HepG2 (cell line): ENCODE results near the gene PTRHD1. TPM values are rescaled to one million over a fixed set of nuclear protein-coding genes. Genes with fewer than 3 reads are reported as not detected.

ENCODE experiments used
- ADNP ChIP-seq: sonication (generic); formaldehyde crosslinking; IDR thresholded peaks from 2 replicates; pipeline ENCODE4 v1.4.0; 2020; ENCODE audit warnings: missing genetic modification reagents
- DNMT3B ChIP-seq: conservative IDR thresholded peaks from 2 replicates; pipeline ENCODE4 v1.6.1; 2016; ENCODE audit warnings: missing biosample characterization, control low read depth
- GATAD2A ChIP-seq: IDR thresholded peaks from 2 replicates; pipeline ENCODE4 v1.6.1; 2016
- ISX ChIP-seq: sonication (generic); formaldehyde crosslinking; conservative IDR thresholded peaks from 2 replicates; pipeline ENCODE4 v1.5.0; 2020; ENCODE audit warnings: missing genetic modification reagents
- JUNB ChIP-seq: sonication (generic); formaldehyde crosslinking; IDR thresholded peaks from 2 replicates; pipeline ENCODE4 v1.8.0; 2022; ENCODE audit warnings: missing genetic modification reagents, mild to moderate bottlenecking, borderline replicate concordance
- MAZ ChIP-seq, 2 experiments: sonication (generic) in 1 of 2; formaldehyde crosslinking in 1 of 2; IDR thresholded peaks; 2 replicates each; pipeline versions ENCODE4 v1.5.0 to v1.6.1; 2012 to 2020; ENCODE audit warnings: low read depth in 2 of 2, mild to moderate bottlenecking in 2 of 2, borderline replicate concordance in 1 of 2, improper control_type of control experiment in 1 of 2, low read length in 1 of 2, missing genetic modification reagents in 1 of 2, moderate library complexity in 1 of 2
- MNT ChIP-seq: fragments of 450-650 bp; IDR thresholded peaks from 2 replicates; pipeline ENCODE4 v1.6.1; 2016
- NFYB ChIP-seq: sonication (generic); formaldehyde crosslinking; IDR thresholded peaks from 2 replicates; pipeline ENCODE4 v1.4.0; 2020; ENCODE audit warnings: missing genetic modification reagents
- PAX8 ChIP-seq: sonication (generic); formaldehyde crosslinking; IDR thresholded peaks from 2 replicates; pipeline ENCODE4 v1.8.0; 2022; ENCODE audit warnings: mild to moderate bottlenecking, missing genetic modification reagents, borderline replicate concordance
- PHF20 ChIP-seq: sonication (generic); formaldehyde crosslinking; IDR thresholded peaks from 2 replicates; pipeline ENCODE4 v1.5.0; 2020; ENCODE audit warnings: mild to moderate bottlenecking, missing genetic modification reagents
- SRSF1 ChIP-seq: fragments of 200-400 bp; formaldehyde crosslinking; optimal IDR thresholded peaks from 2 replicates; pipeline ENCODE3; 2017; ENCODE audit warnings: mild to moderate bottlenecking, low read depth, low read length, moderate library complexity
- TCF7L2 ChIP-seq: IDR thresholded peaks from 2 replicates; pipeline ENCODE4 v1.6.1; 2011; ENCODE audit warnings: mild to moderate bottlenecking, low read depth, low read length, moderate library complexity
- TSC22D2 ChIP-seq: sonication (generic); formaldehyde crosslinking; IDR thresholded peaks from 2 replicates; pipeline ENCODE4 v1.5.1; 2020; ENCODE audit warnings: missing genetic modification reagents, mild to moderate bottlenecking, borderline replicate concordance
- ZBTB20 ChIP-seq: sonication (generic); formaldehyde crosslinking; IDR thresholded peaks from 2 replicates; pipeline ENCODE4 v1.8.1; 2023; ENCODE audit warnings: missing genetic modification reagents, low read depth, mild to moderate bottlenecking, borderline replicate concordance
- ZFP37 ChIP-seq: sonication (generic); formaldehyde crosslinking; IDR thresholded peaks from 2 replicates; pipeline ENCODE4 v1.4.0; 2020; ENCODE audit warnings: missing genetic modification reagents, borderline replicate concordance
- ZFYVE20 ChIP-seq: sonication (generic); formaldehyde crosslinking; IDR thresholded peaks from 2 replicates; pipeline ENCODE4 v1.8.0; 2023; ENCODE audit warnings: low read depth, mild to moderate bottlenecking, moderate library complexity, missing genetic modification reagents, borderline replicate concordance
- ZNF121 ChIP-seq: sonication (generic); formaldehyde crosslinking; IDR thresholded peaks from 2 replicates; pipeline ENCODE4 v1.5.0; 2020; ENCODE audit warnings: mild to moderate bottlenecking, missing genetic modification reagents
- ZNF232 ChIP-seq: sonication (generic); formaldehyde crosslinking; IDR thresholded peaks from 2 replicates; pipeline ENCODE4 v1.4.0; 2020; ENCODE audit warnings: missing genetic modification reagents, borderline replicate concordance
- ZNF567 ChIP-seq: sonication (generic); formaldehyde crosslinking; IDR thresholded peaks from 2 replicates; pipeline ENCODE4 v1.8.1; 2023; ENCODE audit warnings: mild to moderate bottlenecking, missing genetic modification reagents, borderline replicate concordance
- ZNF616 ChIP-seq: sonication (generic); formaldehyde crosslinking; IDR thresholded peaks from 2 replicates; pipeline ENCODE4 v1.5.0; 2020; ENCODE audit warnings: low read depth, mild to moderate bottlenecking, missing genetic modification reagents
- ZSCAN9 ChIP-seq: IDR thresholded peaks from 2 replicates; pipeline ENCODE4 v1.6.1; 2016; ENCODE audit warnings: borderline replicate concordance
- ZXDC ChIP-seq: sonication (generic); formaldehyde crosslinking; IDR thresholded peaks from 2 replicates; pipeline ENCODE4 v1.5.0; 2020; ENCODE audit warnings: mild to moderate bottlenecking, missing genetic modification reagents
- ZZZ3 ChIP-seq: sonication (generic); formaldehyde crosslinking; IDR thresholded peaks from 2 replicates; pipeline ENCODE4 v1.4.0; 2020; ENCODE audit warnings: missing genetic modification reagents, mild to moderate bottlenecking, borderline replicate concordance
- polyA plus RNA-seq, 8 experiments: library from polyadenylated mRNA; depleted of rRNA in 3 of 8; stranded (reverse) in 7 of 8; unstranded in 1 of 8; fragments of >200 nt; fragmentation: Illumina TruSeq in 4 of 8; extraction: Trizol in 4 of 8; gene quantifications; 2 replicates each; pipeline versions ENCODE4 v1.2.1 to v1.2.3, GENCODE V29; 2011 to 2016; ENCODE audit warnings: low read depth in 4 of 8, missing spikeins in 1 of 8, mixed read lengths in 1 of 8; ENCODE audit not compliant: insufficient read depth in 1 of 8
- total RNA-seq, 5 experiments: library from RNA; depleted of rRNA; stranded (reverse); fragments of >200 nt; fragmentation: Illumina TruSeq; extraction: Trizol; gene quantifications; 2 replicates each; pipeline ENCODE4 v1.2.3, GENCODE V29; 2016; ENCODE audit warnings: low read depth in 1 of 5

PTRHD1 gene
- total and polyA plus RNA-seq, 2 of the 13 experiments (the other 11 are each of a cell fraction or from before 2014, with no cell fraction given): 72.6 to 90.8 TPM

DNA sequence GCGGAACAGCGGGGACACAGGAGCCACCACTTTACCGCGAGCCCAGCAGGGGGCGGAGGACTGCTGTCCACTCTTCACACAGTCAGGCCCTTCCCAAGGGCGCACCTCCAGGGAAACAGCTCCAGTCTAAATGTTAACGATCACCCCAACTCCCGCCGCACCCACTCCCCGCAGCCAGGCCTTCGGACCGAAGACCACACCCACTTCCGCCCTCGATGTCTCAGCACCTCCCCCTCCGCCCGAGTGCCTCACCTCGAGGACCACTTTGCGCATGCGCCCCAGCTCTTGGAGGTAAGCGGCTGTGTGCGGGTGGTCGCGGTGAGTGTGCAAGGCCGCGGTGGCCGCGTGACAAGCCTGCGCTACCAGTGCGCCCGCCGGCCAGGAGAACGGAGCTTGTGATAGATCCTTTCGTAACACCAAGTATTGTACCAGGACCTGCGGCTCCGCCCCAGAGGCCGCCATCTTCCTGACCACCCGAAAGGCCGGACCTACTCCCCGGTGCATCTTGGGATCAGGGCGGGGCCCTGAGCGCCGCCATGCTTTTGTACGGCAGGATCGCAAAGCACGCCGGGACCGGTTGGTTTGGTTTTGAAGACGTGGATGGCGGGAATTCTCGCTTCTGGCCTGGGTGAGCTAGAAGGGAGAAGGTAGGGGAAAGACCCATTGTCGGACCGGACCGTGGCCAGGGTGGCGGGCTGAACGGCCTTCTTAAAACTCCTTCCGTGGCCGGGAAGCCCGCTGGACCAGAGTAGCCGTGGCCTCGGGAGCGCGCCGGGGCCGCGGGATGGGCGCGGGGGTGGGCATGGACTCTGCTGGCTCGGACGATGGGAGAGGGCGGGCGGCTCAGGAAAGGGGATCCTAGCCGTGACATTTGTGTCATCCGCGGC is at the start of gene PTRHD1, which contains the start of gene CENPO (continued):
- TF ChIP-seq MNT (peak; percentile 30), ZNF567 (CRISPR knock-in tag) (peak; percentile 19; the same call in 1 of the 2 replicates), ISX (CRISPR knock-in tag) (no peak; the same call in 1 of the 2 replicates), TCF7L2 (no peak), ADNP (CRISPR knock-in tag) (no peak), ZNF616 (CRISPR knock-in tag) (no peak), ZZZ3 (CRISPR knock-in tag) (peak; percentile 46; the same call in 1 of the 2 replicates), DNMT3B (CRISPR knock-in tag) (no peak), ZBTB20 (0 out of 2 replicates have a peak, but pooled peaks have one; percentile 21), ZNF121 (CRISPR knock-in tag) (peak; percentile 16; the same call in 1 of the 2 replicates), PAX8 (CRISPR knock-in tag) (peak; percentile 79), ZFP37 (CRISPR knock-in tag) (peak; percentile 56), SRSF1 (peak; percentile 83), ZFYVE20 (peak; percentile 61; the same call in 1 of the 2 replicates), ZXDC (CRISPR knock-in tag) (peak; percentile 61; the same call in 1 of the 2 replicates), ZSCAN9 (peak; percentile 91), ZNF232 (CRISPR knock-in tag) (0 out of 2 replicates have a peak, but pooled peaks have one; percentile 22), MAZ (IDR thresholded peaks at IDR 0.05; ENCODE audit: borderline replicate concordance, low read depth, low read length) (0 out of 2 replicates have a peak, but pooled peaks have one; percentile 63), MAZ (CRISPR knock-in tag; IDR thresholded peaks at IDR 0.05; ENCODE audit: low read depth) (peak; percentile 79), NFYB (CRISPR knock-in tag) (no peak; the same call in 1 of the 2 replicates), PHF20 (CRISPR knock-in tag) (peak; percentile 90), JUNB (CRISPR knock-in tag) (no peak), GATAD2A (CRISPR knock-in tag) (peak; percentile 58), TSC22D2 (peak; percentile 52; the same call in 1 of the 2 replicates)
